SK-N-SH treated with all-trans-retinoic acid at 6 μM for 48 hours (cell line): ENCODE results near the gene LCTL.

Experiments
- TF ChIP-seq, protein P1 (sequence below): fragments of 250-450 bp; sonication (Bioruptor Pico); IDR thresholded peaks from 2 replicates; pipeline ENCODE4 v1.8.0; 2020; ENCODE audit warnings: mild to moderate bottlenecking, moderate library complexity, borderline replicate concordance
- TF ChIP-seq, protein P2 (sequence below): fragments of 250-450 bp; sonication (Bioruptor Pico); IDR thresholded peaks from 2 replicates; pipeline ENCODE4 v1.5.0; 2020; ENCODE audit warnings: mild to moderate bottlenecking, moderate library complexity

DNA sequence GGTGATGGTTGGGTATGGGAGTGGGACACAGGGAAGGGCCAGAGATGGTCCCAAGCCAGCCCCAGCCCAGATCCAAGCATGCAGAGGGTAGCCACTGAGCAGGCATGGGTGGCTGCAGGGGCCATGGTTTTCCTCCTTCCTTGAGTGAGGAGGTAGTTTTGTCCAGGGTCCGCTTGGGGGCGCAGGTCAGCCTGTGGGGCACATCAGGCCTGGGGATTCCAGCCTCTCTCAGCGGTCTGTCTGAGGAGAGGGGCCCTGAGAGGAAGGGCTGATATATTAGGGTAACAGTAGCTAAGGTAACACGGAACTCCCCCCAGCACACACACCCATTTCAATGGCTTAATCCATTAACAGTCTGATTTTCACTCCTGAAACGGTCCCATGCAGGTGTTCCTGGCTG, 22.7 kb upstream of the LCTL start:
- TF ChIP-seq, protein P1, sequence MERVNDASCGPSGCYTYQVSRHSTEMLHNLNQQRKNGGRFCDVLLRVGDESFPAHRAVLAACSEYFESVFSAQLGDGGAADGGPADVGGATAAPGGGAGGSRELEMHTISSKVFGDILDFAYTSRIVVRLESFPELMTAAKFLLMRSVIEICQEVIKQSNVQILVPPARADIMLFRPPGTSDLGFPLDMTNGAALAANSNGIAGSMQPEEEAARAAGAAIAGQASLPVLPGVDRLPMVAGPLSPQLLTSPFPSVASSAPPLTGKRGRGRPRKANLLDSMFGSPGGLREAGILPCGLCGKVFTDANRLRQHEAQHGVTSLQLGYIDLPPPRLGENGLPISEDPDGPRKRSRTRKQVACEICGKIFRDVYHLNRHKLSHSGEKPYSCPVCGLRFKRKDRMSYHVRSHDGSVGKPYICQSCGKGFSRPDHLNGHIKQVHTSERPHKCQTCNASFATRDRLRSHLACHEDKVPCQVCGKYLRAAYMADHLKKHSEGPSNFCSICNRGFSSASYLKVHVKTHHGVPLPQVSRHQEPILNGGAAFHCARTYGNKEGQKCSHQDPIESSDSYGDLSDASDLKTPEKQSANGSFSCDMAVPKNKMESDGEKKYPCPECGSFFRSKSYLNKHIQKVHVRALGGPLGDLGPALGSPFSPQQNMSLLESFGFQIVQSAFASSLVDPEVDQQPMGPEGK (CRISPR knock-in tag): no peak
- TF ChIP-seq, protein P2, sequence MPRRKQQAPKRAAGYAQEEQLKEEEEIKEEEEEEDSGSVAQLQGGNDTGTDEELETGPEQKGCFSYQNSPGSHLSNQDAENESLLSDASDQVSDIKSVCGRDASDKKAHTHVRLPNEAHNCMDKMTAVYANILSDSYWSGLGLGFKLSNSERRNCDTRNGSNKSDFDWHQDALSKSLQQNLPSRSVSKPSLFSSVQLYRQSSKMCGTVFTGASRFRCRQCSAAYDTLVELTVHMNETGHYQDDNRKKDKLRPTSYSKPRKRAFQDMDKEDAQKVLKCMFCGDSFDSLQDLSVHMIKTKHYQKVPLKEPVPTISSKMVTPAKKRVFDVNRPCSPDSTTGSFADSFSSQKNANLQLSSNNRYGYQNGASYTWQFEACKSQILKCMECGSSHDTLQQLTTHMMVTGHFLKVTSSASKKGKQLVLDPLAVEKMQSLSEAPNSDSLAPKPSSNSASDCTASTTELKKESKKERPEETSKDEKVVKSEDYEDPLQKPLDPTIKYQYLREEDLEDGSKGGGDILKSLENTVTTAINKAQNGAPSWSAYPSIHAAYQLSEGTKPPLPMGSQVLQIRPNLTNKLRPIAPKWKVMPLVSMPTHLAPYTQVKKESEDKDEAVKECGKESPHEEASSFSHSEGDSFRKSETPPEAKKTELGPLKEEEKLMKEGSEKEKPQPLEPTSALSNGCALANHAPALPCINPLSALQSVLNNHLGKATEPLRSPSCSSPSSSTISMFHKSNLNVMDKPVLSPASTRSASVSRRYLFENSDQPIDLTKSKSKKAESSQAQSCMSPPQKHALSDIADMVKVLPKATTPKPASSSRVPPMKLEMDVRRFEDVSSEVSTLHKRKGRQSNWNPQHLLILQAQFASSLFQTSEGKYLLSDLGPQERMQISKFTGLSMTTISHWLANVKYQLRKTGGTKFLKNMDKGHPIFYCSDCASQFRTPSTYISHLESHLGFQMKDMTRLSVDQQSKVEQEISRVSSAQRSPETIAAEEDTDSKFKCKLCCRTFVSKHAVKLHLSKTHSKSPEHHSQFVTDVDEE (CRISPR knock-in tag): no peak
